HG02870 (cell line): ENCODE results near the gene DCUN1D3.
"Not testable (repeated sequence)": the region's sequence is repeated elsewhere in the genome, so short reads cannot be mapped to it uniquely, and the experiment has no call there.

Experiments
- ATAC-seq: cut with Tn5 transposase; IDR thresholded peaks from one replicate; pipeline ENCODE4 v1.9.1; 2021; ENCODE audit warnings: mild to moderate bottlenecking, moderate library complexity; ENCODE audit not compliant: unreplicated experiment

DCUN1D3 gene

GRCh38 chr16:20865420-20866131, 34.6 kb downstream of the DCUN1D3 start:
- ATAC-seq = peak; percentile 77

DNA sequence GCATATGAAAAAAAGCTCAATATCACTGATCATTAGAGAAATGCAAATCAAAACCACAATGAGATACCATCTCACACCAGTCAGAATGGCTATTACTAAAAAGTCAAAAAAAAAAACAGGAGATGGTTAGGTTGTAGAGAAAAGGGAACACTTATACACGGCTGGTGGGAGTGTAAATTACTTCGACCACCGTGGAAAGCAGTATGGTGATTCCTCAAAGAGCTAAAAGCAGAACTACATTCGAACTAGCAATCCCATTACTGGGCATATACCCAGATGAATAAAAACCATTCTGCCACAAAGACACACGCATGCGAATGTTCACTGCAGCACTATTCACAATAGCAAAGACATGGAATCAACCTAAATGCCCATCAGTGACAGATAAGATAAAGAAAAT, 35.8 kb downstream of the DCUN1D3 start:
- not testable (repeated sequence) for ATAC-seq

DNA sequence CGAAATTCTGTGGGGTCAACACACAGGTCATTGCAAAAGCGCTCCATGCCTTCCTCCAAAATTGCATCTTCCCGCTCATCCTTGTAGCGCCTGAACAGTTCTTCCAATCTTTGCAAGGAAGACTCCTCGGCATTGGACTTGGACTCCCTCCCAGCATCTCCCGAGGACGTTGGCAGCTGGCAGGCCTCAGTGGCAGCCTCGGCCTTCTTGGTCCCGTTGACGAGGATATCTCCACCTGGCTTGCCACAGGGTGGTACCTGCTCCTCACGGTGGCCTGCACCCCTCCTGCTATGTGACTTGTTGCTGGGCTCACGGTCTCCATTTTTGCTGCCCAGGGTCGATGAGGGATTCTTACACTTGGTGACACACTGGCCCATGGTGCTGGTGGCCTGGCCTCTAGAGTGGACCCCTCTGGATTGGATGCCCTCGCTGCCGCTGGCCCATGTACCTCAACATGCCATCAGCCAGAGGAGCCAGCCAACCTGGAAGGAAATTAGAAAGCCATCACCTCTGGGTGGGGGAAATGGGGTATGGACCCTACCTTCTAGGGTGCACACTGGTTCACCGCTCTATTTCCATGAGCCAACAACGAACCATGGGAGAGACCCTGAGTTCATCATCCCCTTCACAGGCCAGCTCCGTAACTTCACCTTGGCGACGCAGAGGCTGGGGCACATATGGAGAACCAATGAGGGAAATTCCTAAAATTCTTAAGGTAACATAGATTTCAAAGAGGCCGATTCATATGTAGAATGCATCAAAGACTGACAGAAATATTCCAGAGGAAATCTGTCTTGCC, 37.8 kb downstream of the DCUN1D3 start:
- no peak for ATAC-seq

- ATAC-seq = not testable (repeated sequence)
Measured at GRCh38 chr16:20860995-20861394, 39.2 kb downstream of the DCUN1D3 start.

DNA sequence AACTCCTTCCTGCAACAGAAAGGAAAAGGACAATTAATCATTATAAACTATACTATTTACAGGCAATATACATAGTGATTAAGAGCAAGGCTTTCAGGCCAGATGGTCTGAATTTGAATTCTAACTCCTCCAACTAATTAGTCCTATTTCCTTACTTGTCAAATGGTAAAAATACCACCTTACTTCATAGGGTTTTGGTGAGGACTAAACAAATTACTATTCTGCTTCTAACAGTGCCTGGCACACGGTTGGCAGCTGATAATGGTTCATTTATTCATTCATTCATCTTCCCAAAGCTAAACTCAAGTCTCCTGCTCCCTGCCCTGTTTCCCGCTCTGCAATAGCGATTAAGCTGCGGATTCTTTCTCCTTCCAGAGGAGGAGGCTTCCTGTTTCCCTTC, 39.8 kb downstream of the DCUN1D3 start:
- ATAC-seq = no peak

DNA sequence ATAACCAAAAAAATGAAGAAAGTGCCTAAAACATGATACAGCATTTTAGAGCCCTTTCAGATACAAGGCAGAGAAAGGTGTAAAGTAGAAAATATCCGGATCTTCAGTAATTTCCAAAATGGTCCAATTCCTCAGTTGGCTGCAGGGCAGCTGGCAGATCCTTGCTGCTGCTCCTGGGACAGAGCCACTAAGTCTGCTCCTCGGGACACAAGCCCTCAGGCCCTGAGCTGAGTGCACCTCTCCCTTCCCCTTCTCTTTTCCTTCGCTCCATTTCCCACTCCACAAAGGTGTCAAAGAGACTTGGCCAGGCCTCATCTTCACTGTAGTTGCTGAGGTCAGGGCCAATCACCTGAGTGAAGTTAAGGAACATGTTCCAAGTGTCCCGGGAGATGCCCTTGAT, 40.5 kb downstream of the DCUN1D3 start:
- ATAC-seq = no peak

GRCh38 chr16:20859229-20859628, 40.9 kb downstream of the DCUN1D3 start:
- no peak for ATAC-seq

DNA sequence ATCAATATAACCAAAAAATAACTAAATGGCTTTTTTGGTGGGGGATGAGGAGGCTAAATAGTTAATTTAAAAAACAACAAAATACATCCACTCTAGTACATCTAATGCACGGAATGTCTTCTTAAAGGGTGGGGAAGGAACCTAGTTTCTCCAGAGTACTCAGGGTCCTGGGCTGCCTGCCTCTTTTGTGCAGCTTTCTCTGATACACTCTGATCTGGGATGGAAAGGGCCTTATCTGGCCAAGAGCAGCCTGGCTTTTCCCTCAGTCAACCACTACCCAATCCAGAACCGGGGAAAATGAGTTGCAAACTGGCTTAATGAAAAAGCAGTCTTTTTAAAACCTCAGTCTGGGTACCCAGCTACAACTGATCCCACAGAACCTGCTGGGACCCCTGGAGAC, 42.9 kb downstream of the DCUN1D3 start:
- no peak for ATAC-seq

DNA sequence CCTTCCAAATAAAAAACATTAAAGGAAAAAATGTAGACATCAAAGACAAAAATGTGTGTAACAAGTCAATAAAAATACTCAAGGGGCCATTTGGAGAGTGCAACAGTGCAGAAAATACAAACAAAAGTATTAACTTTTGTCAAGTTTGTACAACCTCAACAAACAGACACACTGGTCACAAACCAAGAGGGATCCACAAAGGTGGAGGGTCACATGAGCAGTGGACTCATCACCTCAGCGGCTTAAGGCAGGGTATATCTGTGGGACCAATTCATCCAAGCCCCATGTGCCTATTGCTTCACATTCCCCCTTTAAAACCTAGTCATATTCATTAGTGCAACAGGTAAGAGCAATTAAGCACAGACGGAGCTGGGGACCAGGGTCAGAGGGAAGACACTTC, 45.2 kb downstream of the DCUN1D3 start:
- ATAC-seq = no peak

DNA sequence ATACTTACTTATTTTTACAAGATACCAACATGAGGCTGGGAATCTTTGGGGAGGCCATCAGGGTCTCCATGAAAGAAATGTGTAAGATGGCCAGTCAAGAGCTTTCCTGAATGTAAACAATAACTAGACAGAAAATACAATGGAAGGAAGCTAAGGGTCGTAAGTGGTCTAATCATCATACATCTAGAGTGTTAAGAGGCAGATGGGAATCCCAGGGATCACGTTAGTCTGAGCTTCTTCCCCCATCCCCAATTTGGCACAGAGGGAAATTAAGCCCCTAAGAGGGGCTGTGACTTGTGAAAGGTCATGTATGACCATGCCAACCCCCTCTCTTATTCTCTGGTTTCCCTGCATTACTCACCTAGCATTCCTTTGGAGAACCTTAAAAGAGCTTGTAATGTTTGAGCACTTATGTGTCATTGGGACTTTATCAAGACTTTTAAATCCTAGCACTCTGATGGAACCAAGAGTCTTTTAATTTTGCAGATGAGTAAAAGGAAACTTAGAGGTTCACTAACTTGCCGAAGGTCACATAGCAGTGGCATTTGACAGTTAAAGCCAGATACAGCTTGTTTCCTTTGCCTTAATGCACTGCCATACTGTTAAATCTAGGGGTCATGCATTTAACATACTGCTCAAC, 46.1 kb downstream of the DCUN1D3 start:
- ATAC-seq = no peak

DNA sequence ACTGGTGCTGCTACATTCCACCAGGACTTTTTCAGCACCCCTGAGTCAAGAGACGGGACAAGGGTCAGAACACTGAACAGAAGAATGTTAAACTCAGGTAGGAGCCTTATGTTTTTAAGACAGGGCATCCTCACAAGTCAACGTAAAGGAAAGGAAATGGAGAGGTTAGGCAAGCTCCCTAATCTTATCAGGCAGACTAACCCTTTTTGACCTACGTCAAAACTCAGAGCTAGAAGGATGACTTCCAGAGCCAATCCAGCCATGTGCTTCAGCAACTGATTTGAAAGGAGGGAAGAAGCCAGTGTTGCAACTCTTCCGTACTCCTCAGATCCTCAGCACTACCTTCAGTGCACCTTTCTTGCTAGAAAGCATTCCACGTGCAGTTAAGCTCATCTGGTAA, 47.0 kb downstream of the DCUN1D3 start:
- no peak for ATAC-seq

DNA sequence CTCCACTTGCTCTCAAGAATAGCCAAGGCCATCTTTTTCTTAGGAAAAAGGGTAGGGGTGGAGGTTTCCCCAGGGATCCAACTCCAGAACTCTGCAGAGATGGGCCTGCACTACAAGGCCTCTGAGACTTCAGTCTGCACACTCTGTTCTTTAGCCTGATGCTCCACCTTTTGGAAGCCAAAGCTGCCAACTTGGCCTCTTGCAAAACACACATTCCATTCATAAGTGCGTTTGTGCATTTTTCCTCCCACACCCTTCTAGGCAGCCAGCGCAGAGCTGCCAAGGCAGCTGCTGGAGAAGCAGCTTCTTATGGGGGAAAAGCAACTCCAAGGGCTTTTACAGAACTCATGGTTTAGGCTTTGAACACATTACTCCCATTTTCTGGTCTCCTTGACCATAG, 48.6 kb downstream of the DCUN1D3 start:
- no peak for ATAC-seq

- no peak for ATAC-seq
Measured at GRCh38 chr16:20850981-20851380, 49.2 kb downstream of the DCUN1D3 start.

- no peak for ATAC-seq
Measured at GRCh38 chr16:20849589-20850390, 50.4 kb downstream of the DCUN1D3 start.

- ATAC-seq = no peak
Measured at GRCh38 chr16:20847550-20847949, 52.6 kb downstream of the DCUN1D3 start.

- ATAC-seq = no peak
Measured at GRCh38 chr16:20846551-20846950, 53.6 kb downstream of the DCUN1D3 start.

- no peak for ATAC-seq
Measured at GRCh38 chr16:20846030-20846429, 54.1 kb downstream of the DCUN1D3 start.

DNA sequence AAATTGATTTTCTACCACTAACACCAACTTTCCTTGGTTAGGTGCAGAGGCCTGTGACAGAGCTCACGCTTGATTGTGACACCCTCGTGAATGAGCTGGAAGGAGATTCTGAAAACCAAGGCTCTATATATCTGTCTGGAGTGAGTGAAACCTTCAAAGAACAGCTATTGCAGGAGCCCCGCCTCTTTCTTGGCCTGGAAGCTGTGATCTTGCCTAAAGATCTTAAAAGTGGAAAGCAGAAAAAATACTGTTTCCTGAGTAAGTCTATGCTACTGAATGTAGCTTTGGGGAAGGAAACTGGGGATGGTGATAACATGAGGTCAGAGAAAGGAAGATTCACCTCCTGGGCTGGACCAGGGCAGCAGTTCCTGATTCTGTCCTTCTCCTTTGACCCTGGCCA, 55.6 kb downstream of the DCUN1D3 start:
- ATAC-seq = no peak

DNA sequence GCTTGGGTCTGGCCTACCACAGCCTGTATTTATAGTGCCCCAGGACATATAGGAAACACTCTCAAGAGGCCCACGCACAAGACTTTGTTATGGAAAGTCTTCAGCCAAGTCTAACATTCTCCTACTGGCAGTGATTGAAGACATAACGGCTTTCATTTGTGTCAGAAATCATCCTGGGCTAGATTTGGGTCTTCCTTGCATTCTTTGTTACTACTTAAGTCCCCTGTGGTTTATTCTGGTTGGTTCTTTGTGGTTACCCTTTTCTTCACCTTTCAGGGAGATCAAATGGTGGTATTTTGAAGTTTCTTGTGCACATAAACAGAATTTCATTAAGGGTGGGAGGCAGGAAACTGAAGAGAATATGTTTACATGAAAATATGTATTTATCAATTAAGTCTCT, 56.1 kb downstream of the DCUN1D3 start:
- ATAC-seq = no peak

GRCh38 chr16:20839504-20839903, 60.7 kb downstream of the DCUN1D3 start:
- no peak for ATAC-seq

DNA sequence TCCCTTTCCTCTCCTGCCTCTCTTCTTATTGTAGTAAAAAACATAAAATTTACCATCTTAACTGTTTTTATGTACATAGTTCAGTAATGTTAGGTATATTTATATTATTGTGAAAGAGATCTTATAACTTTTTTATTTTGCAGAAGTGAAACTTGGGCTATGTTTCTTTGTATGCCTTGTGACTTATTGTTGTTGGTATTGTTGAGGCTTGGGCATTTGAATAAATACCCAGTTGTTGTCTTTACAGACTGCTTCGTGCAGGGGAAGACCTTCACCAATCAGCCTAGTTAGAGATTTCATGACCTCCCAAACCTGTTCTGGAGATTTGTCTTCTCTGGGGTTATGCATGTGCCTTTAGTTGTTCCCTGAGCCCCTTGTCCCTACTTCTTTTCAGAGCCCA, 61.9 kb downstream of the DCUN1D3 start:
- no peak for ATAC-seq
